Uterine smooth muscle cell (primary cell): ENCODE measurements around the gene WIPF3. TPM values are rescaled to one million over a fixed set of nuclear protein-coding genes. Genes with fewer than 3 reads are reported as not detected.

ENCODE experiments used
- total RNA-seq: library from RNA; depleted of rRNA; stranded (reverse); fragments of >200 nt; gene quantifications from 2 replicates; pipeline ENCODE4 v1.2.3, GENCODE V29; 2014

The WIPF3 gene
- not detected in 2 replicates for total RNA-seq

GRCh38 chr7:29806208-29806994 lies at the start of gene WIPF3:
WIPF3 (plus strand) TSS chr7:29806508; CDS start chr7:29834725, 28,217 bp downstream.

Other genes with a start within 250 kb of the WIPF3 start
- gene PRR15, start 242.7 kb upstream of the WIPF3 start, total RNA-seq = 0.22 and 0.87 TPM in 2 replicates
- 124 and 127 TPM in 2 replicates for gene SCRN1, start 183.3 kb downstream of the WIPF3 start, total RNA-seq
- 32.4 and 48.4 TPM in 2 replicates for gene FKBP14, start 220.2 kb downstream of the WIPF3 start, total RNA-seq
- 13.6 and 15.1 TPM in 2 replicates for gene PLEKHA8, start 221.9 kb downstream of the WIPF3 start, total RNA-seq